Peyer's patch (tissue), 4 donors: Measurements from ENCODE around the gene ALDH3A1.

Source experiments
- POLR2A ChIP-seq, 2 donors: fragments of 450-650 bp; IDR thresholded peaks; one replicate each; pipeline ENCODE4 v1.5.1; 2017; ENCODE audit warnings: antibody characterized with exemption in 2 of 2, mild to moderate bottlenecking in 2 of 2, moderate library complexity in 2 of 2
- TF ChIP-seq, protein P1 (sequence below), 6 experiments: fragments of 450-650 bp in 4 of 6; fragments of 200-600 bp in 2 of 6; sonication (generic) in 1 of 6; IDR thresholded peaks; one replicate each; pipeline ENCODE4 v1.5.1; 2017 to 2019; ENCODE audit warnings: antibody characterized with exemption in 6 of 6, mild to moderate bottlenecking in 3 of 6, moderate library complexity in 1 of 6

DNA sequence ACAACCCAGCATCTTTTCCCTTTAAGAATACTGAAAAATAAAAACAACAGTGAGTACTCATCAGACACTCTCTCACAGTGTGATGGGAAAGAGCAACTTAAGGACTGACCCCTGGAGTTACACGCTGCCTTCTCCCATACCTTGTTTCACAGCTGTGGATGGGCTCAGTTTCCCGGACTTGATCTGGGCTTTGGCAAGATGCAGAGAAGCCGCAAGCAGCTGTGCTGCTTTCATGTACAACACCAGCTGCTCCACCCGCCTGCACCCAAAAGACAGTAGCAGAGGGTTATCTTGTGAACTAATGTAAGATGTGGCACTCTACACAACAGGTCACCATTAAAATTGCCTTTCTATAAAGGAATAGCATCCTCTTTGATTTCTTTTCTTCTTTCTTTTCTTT lies 32.7 kb upstream of the ALDH3A1 start:
- TF ChIP-seq, protein P1, sequence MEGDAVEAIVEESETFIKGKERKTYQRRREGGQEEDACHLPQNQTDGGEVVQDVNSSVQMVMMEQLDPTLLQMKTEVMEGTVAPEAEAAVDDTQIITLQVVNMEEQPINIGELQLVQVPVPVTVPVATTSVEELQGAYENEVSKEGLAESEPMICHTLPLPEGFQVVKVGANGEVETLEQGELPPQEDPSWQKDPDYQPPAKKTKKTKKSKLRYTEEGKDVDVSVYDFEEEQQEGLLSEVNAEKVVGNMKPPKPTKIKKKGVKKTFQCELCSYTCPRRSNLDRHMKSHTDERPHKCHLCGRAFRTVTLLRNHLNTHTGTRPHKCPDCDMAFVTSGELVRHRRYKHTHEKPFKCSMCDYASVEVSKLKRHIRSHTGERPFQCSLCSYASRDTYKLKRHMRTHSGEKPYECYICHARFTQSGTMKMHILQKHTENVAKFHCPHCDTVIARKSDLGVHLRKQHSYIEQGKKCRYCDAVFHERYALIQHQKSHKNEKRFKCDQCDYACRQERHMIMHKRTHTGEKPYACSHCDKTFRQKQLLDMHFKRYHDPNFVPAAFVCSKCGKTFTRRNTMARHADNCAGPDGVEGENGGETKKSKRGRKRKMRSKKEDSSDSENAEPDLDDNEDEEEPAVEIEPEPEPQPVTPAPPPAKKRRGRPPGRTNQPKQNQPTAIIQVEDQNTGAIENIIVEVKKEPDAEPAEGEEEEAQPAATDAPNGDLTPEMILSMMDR (IDR thresholded peaks at IDR 0.05) = no peak
- no peak for TF ChIP-seq POLR2A (IDR thresholded peaks at IDR 0.05)
